MCF 10A (cell line): ENCODE measurements around the gene SETMAR. TPM values are rescaled to one million over a fixed set of nuclear protein-coding genes. Genes with fewer than 3 reads are reported as not detected.

Experiments used
- BruUV-seq: library from RNA; stranded (reverse); fragments of 400-500 nt; replicated peaks from 2 replicates; lab custom pipeline; 2021; lab: Mats Ljungman, UMichigan
- CTCF ChIA-PET: fragments of 300-600 bp; sonication (Branson Sonifier 250); formaldehyde crosslinking; extraction: SDS; loops from one replicate; lab custom pipeline; 2021; ENCODE audit warnings: antibody characterized with exemption, inconsistent platforms; lab: Yijun Ruan, JAX
- POLR2A ChIA-PET: fragments of 300-600, 350-650 bp; sonication (Branson Sonifier 250); formaldehyde crosslinking; extraction: SDS; loops from one replicate; lab custom pipeline; 2020; ENCODE audit warnings: antibody characterized with exemption, inconsistent platforms; lab: Yijun Ruan, JAX
- DNase-seq: peaks from one replicate; pipeline ENCODE4 v3.0.0-alpha.2; 2018; ENCODE audit not compliant: unreplicated experiment
- H3K27ac Mint-ChIP-seq: one replicate; pipeline ENCODE4 v1.8.0; 2022; ENCODE audit warnings: mild to moderate bottlenecking, low read depth, mixed read lengths; ENCODE audit not compliant: unreplicated experiment
- H3K27me3 Mint-ChIP-seq: one replicate; pipeline ENCODE4 v1.8.0; 2022; ENCODE audit warnings: mixed read lengths; ENCODE audit not compliant: insufficient read depth, unreplicated experiment
- H3K36me3 Mint-ChIP-seq: one replicate; pipeline ENCODE4 v1.8.0; 2022; ENCODE audit warnings: mild to moderate bottlenecking, moderate library complexity, mixed read lengths; ENCODE audit not compliant: insufficient read depth, unreplicated experiment
- H3K4me1 Mint-ChIP-seq: one replicate; pipeline ENCODE4 v1.8.0; 2022; ENCODE audit warnings: mixed read lengths; ENCODE audit not compliant: insufficient read depth, unreplicated experiment
- H3K4me3 Mint-ChIP-seq: one replicate; pipeline ENCODE4 v1.8.0; 2022; ENCODE audit warnings: mild to moderate bottlenecking, moderate library complexity, mixed read lengths; ENCODE audit not compliant: unreplicated experiment
- H3K9me3 Mint-ChIP-seq: one replicate; pipeline ENCODE4 v1.8.0; 2022; ENCODE audit warnings: mixed read lengths; ENCODE audit not compliant: unreplicated experiment
- CTCF ChIP-seq: fragments of 200-600 bp; IDR thresholded peaks from one replicate; pipeline ENCODE4 v1.8.0; 2022; ENCODE audit warnings: antibody characterized with exemption, mild to moderate bottlenecking; ENCODE audit not compliant: unreplicated experiment
- intact Hi-C: fragments of 100-400 bp; cut with micrococcal nuclease; formaldehyde crosslinking; loops from 2 replicates; pipeline ENCODE4 v1.14.1; 2022
- total RNA-seq: library from RNA; stranded (reverse); gene quantifications from 2 replicates; pipeline ENCODE4 v1.2.3, GENCODE V29; 2022

The SETMAR gene
- total RNA-seq, 1 experiment from 2014 or later, result 8.3 TPM

- DNase-seq, result no peak
- Mint-ChIP-seq H3K27me3 (no peaks in the 10 kb centered on the region), H3K9me3 (no peaks in the 10 kb centered on the region), H3K36me3 (no peaks in the 10 kb centered on the region), H3K4me1 (peaks cover 7% of the 10 kb centered on the region), H3K27ac (no peak overlapping the region), H3K4me3 (no peak overlapping the region)
- no peak for TF ChIP-seq CTCF
- intact Hi-C loops, result loop anchor here (1.0 to 5.0 kb wide), 3 partner anchors 141 to 706 kb away; partner anchors contain the start of gene ITPR1
- ChIA-PET CTCF (interaction anchor here (0.6 to 20.2 kb wide), 35 partner anchors 11 to 369 kb away, joined by 3 to 288 read pairs (median 4); no protein-coding TSS in a partner anchor), POLR2A (interaction anchor here (1.6 to 2.1 kb wide), 4 partner anchors 9 to 282 kb away, joined by 5 to 8 read pairs (median 6); partner anchors contain the start of gene ITPR1)
- BruUV-seq, result no TSS peak
Measured at GRCh38 chr3:4351164-4351855, 48.1 kb downstream of the SETMAR start.

- Mint-ChIP-seq H3K27me3 (no peaks in the 10 kb centered on the region), H3K4me1 (peaks cover 7% of the 10 kb centered on the region), H3K9me3 (no peaks in the 10 kb centered on the region), H3K27ac (peak overlapping the region; percentile 8), H3K4me3 (no peak overlapping the region), H3K36me3 (no peaks in the 10 kb centered on the region)
- intact Hi-C loops, result loop anchor here (1.0 to 5.0 kb wide), 3 partner anchors 141 to 705 kb away; partner anchors contain the start of gene ITPR1
- POLR2A ChIA-PET, result interaction anchor here (1.6 to 2.1 kb wide), 4 partner anchors 10 to 282 kb away, joined by 5 to 8 read pairs (median 6); partner anchors contain the start of gene ITPR1
- no TSS peak for BruUV-seq
- TF ChIP-seq CTCF, result no peak
- no peak for DNase-seq
- CTCF ChIA-PET, result interaction anchor here (0.6 to 20.2 kb wide), 15 partner anchors 11 to 314 kb away, joined by 3 to 288 read pairs (median 5); no protein-coding TSS in a partner anchor
Measured at GRCh38 chr3:4351872-4352271, 48.7 kb downstream of the SETMAR start.

- CTCF ChIA-PET, result interaction anchor here (20.2 kb wide), 1 partner anchor 275 kb away, joined by 288 read pairs; no protein-coding TSS in a partner anchor
- no TSS peak for BruUV-seq
Measured at GRCh38 chr3:4355401-4356219, 52.4 kb downstream of the SETMAR start.

More at GRCh38 chr3:4355401-4356219, 52.4 kb downstream of the SETMAR start:
- H3K9me3 Mint-ChIP-seq, result no peaks in the 10 kb centered on the region
- no peaks in the 10 kb centered on the region for H3K27me3 Mint-ChIP-seq
- no peak overlapping the region for H3K27ac Mint-ChIP-seq
- TF ChIP-seq CTCF, result no peak
- intact Hi-C loops, result no loop called here
- peaks cover 6% of the 10 kb centered on the region for H3K36me3 Mint-ChIP-seq
- no peak overlapping the region for H3K4me3 Mint-ChIP-seq
- no peak for DNase-seq
- peaks cover 5% of the 10 kb centered on the region for H3K4me1 Mint-ChIP-seq
- POLR2A ChIA-PET, result no interaction called here
